Activated CD8-positive, alpha-beta T cell treated with anti-CD3 and anti-CD28 coated beads for 36 hours (primary cell): ENCODE measurements around the gene SLC39A11. TPM values are rescaled to one million over a fixed set of nuclear protein-coding genes. Genes with fewer than 3 reads are reported as not detected.

ENCODE experiments used
- ATAC-seq: fragments of 200-7000 bp; cut with Tn5 transposase; one replicate; pipeline ENCODE4 v1.10.0; 2021; ENCODE audit warnings: mild to moderate bottlenecking, moderate library complexity
- CTCF ChIA-PET: fragments of 350-600 bp; sonication (Branson Sonifier 250); formaldehyde crosslinking; loops from one replicate; lab custom pipeline; 2021; ENCODE audit warnings: antibody characterized with exemption; lab: Charles Lee
- POLR2A ChIA-PET: fragments of 350-600 bp; sonication (Branson Sonifier 250); formaldehyde crosslinking; loops from one replicate; lab custom pipeline; 2021; ENCODE audit warnings: antibody characterized with exemption; lab: Charles Lee
- DNase-seq: peaks from one replicate; pipeline ENCODE4 v3.0.0-alpha.2; 2020
- H3K27ac Mint-ChIP-seq: one replicate; pipeline ENCODE4 v1.8.0; 2021; ENCODE audit warnings: mild to moderate bottlenecking, mixed read lengths
- H3K27me3 Mint-ChIP-seq: one replicate; pipeline ENCODE4 v1.8.0; 2021; ENCODE audit warnings: mixed read lengths
- H3K36me3 Mint-ChIP-seq: one replicate; pipeline ENCODE4 v1.8.0; 2021; ENCODE audit warnings: low read depth, mixed read lengths
- H3K4me1 Mint-ChIP-seq: one replicate; pipeline ENCODE4 v1.8.0; 2021; ENCODE audit warnings: low read depth, mixed read lengths
- H3K4me3 Mint-ChIP-seq: one replicate; pipeline ENCODE4 v1.8.0; 2021; ENCODE audit warnings: mild to moderate bottlenecking, moderate library complexity, mixed read lengths
- H3K9me3 Mint-ChIP-seq: one replicate; pipeline ENCODE4 v1.8.0; 2021; ENCODE audit warnings: mixed read lengths
- CTCF ChIP-seq: fragments of 200-600 bp; IDR thresholded peaks from one replicate; pipeline ENCODE4 v1.8.0; 2022; ENCODE audit warnings: antibody characterized with exemption, mild to moderate bottlenecking
- intact Hi-C: fragments of 100-400 bp; cut with micrococcal nuclease; formaldehyde crosslinking; loops from one replicate; pipeline ENCODE4 v1.10.0; 2022
- total RNA-seq, 2 experiments: library from RNA; stranded (reverse); gene quantifications; one replicate each; pipeline ENCODE4 v1.2.3, GENCODE V29; 2021

Gene SLC39A11
- total RNA-seq, 2 experiments from 2014 or later = 14.4 to 14.9 TPM

GRCh38 chr17:72648702-72649101 lies 443.8 kb downstream of the SLC39A11 start:
- DNase-seq = no peak
- CTCF ChIA-PET = no interaction called here
- H3K4me1 Mint-ChIP-seq = no peaks in the 10 kb centered on the region
- ATAC-seq = no peak
- H3K36me3 Mint-ChIP-seq = peaks cover 8% of the 10 kb centered on the region
- no peaks in the 10 kb centered on the region for H3K9me3 Mint-ChIP-seq
- H3K27me3 Mint-ChIP-seq = no peaks in the 10 kb centered on the region
- H3K4me3 Mint-ChIP-seq = no peak overlapping the region
- no peak for TF ChIP-seq CTCF
- POLR2A ChIA-PET = no interaction called here
- no peak overlapping the region for H3K27ac Mint-ChIP-seq
- intact Hi-C loops = no loop called here

GRCh38 chr17:72646176-72646575 lies 446.3 kb downstream of the SLC39A11 start:
- POLR2A ChIA-PET = no interaction called here
- peaks cover 8% of the 10 kb centered on the region for H3K36me3 Mint-ChIP-seq
- CTCF ChIA-PET = no interaction called here
- no peak overlapping the region for H3K4me3 Mint-ChIP-seq
- H3K27ac Mint-ChIP-seq = no peak overlapping the region
- intact Hi-C loops = no loop called here
- peaks cover 3% of the 10 kb centered on the region for H3K27me3 Mint-ChIP-seq
- H3K9me3 Mint-ChIP-seq = no peaks in the 10 kb centered on the region
- no peaks in the 10 kb centered on the region for H3K4me1 Mint-ChIP-seq
- no peak for ATAC-seq
- TF ChIP-seq CTCF = no peak
- no peak for DNase-seq

- Mint-ChIP-seq H3K27me3 (peaks cover 9% of the 10 kb centered on the region), H3K4me3 (no peak overlapping the region), H3K36me3 (peaks cover 8% of the 10 kb centered on the region), H3K4me1 (no peaks in the 10 kb centered on the region), H3K9me3 (no peaks in the 10 kb centered on the region), H3K27ac (no peak overlapping the region)
- DNase-seq = no peak
- ChIA-PET POLR2A (no interaction called here), CTCF (interaction anchor here (0.9 to 1.1 kb wide), 2 partner anchors 87 to 341 kb away, joined by 3 to 5 read pairs; no protein-coding TSS in a partner anchor)
- no peak for TF ChIP-seq CTCF
- ATAC-seq = no peak
- intact Hi-C loops = no loop called here
Measured at GRCh38 chr17:72644492-72644891, 448.0 kb downstream of the SLC39A11 start.

GRCh38 chr17:72643575-72644216 lies 448.8 kb downstream of the SLC39A11 start:
- Mint-ChIP-seq H3K4me3 (no peak overlapping the region), H3K27me3 (peaks cover 9% of the 10 kb centered on the region), H3K4me1 (no peaks in the 10 kb centered on the region), H3K27ac (no peak overlapping the region), H3K36me3 (peaks cover 8% of the 10 kb centered on the region), H3K9me3 (no peaks in the 10 kb centered on the region)
- ChIA-PET POLR2A (interaction anchor here (0.6 kb wide), 1 partner anchor 190 kb away, joined by 3 read pairs; no protein-coding TSS in a partner anchor), CTCF (interaction anchor here (1.3 kb wide), 1 partner anchor 87 kb away, joined by 5 read pairs; no protein-coding TSS in a partner anchor)
- intact Hi-C loops = no loop called here
- no peak for ATAC-seq
- TF ChIP-seq CTCF = no peak
- no peak for DNase-seq

GRCh38 chr17:72642720-72643119 lies 449.8 kb downstream of the SLC39A11 start:
- Mint-ChIP-seq H3K4me3 (no peak overlapping the region), H3K27me3 (peaks cover 9% of the 10 kb centered on the region), H3K4me1 (no peaks in the 10 kb centered on the region), H3K36me3 (peaks cover 8% of the 10 kb centered on the region), H3K9me3 (no peaks in the 10 kb centered on the region), H3K27ac (no peak overlapping the region)
- DNase-seq = no peak
- no peak for ATAC-seq
- intact Hi-C loops = no loop called here
- ChIA-PET POLR2A (interaction anchor here (0.6 kb wide), 1 partner anchor 191 kb away, joined by 3 read pairs; no protein-coding TSS in a partner anchor), CTCF (interaction anchor here (1.3 kb wide), 1 partner anchor 86 kb away, joined by 5 read pairs; no protein-coding TSS in a partner anchor)
- TF ChIP-seq CTCF = no peak
